IPS-11a (cell line): ENCODE data around the gene SLC17A7.

ENCODE experiments used
- H3K4me3 ChIP-seq: one replicate; pipeline ENCODE4 v1.5.1; 2013; ENCODE audit warnings: low read depth, low read length, control low read depth

The SLC17A7 gene

GRCh38 chr19:49382639-49383038 lies 58.7 kb downstream of the SLC17A7 start:
- H3K4me3 ChIP-seq = no peak overlapping the region

GRCh38 chr19:49380391-49380790 lies 60.9 kb downstream of the SLC17A7 start:
- no peak overlapping the region for H3K4me3 ChIP-seq
